ENCODE results near the gene SHROOM1. TPM values are rescaled to one million over a fixed set of nuclear protein-coding genes. Genes with fewer than 3 reads are reported as not detected.
"Not testable (repeated sequence)": the region's sequence is repeated elsewhere in the genome, so short reads cannot be mapped to it uniquely, and the experiment has no call there.

Gene SHROOM1
- total RNA-seq, 2 donors from 2014 or later: 5.2 to 6.8 TPM

GRCh38 chr5:132813599-132814502, 16.6 kb downstream of the SHROOM1 start:
- intact Hi-C loops (cut with DNase I): no loop called here
- DNase-seq (ENCODE audit: low spot score): no peak

- intact Hi-C loops (cut with DNase I): no loop called here
- no peak for DNase-seq (ENCODE audit: low spot score)
Observed at GRCh38 chr5:132812781-132813598, 17.5 kb downstream of the SHROOM1 start, which contains the start of gene SOWAHA. SOWAHA (plus strand) TSS chr5:132813302; CDS start chr5:132813622, 320 bp downstream.

- intact Hi-C loops (cut with DNase I): no loop called here
- no peak for DNase-seq (ENCODE audit: low spot score)
Observed at GRCh38 chr5:132812123-132812765, 18.2 kb downstream of the SHROOM1 start.

- DNase-seq (ENCODE audit: low spot score): no peak
- intact Hi-C loops (cut with DNase I): no loop called here
Observed at GRCh38 chr5:132810605-132811004, 19.8 kb downstream of the SHROOM1 start.

- intact Hi-C loops (cut with DNase I): no loop called here
Observed at GRCh38 chr5:132808866-132809265, 21.6 kb downstream of the SHROOM1 start.

GRCh38 chr5:132808448-132808847, 22.0 kb downstream of the SHROOM1 start:
- DNase-seq (ENCODE audit: low spot score): no peak
- intact Hi-C loops (cut with DNase I): no loop called here

More at GRCh38 chr5:132808866-132809265, 21.6 kb downstream of the SHROOM1 start:
- no peak for DNase-seq (ENCODE audit: low spot score)

- intact Hi-C loops (cut with DNase I): no loop called here
- no peak for DNase-seq (ENCODE audit: low spot score)
Observed at GRCh38 chr5:132807163-132807838, 23.1 kb downstream of the SHROOM1 start.

GRCh38 chr5:132806804-132807162, 23.7 kb downstream of the SHROOM1 start:
- DNase-seq (ENCODE audit: low spot score); intact Hi-C loops (cut with DNase I): not testable (repeated sequence)

- DNase-seq (ENCODE audit: low spot score); intact Hi-C loops (cut with DNase I): not testable (repeated sequence)
Observed at GRCh38 chr5:132805872-132806271, 24.6 kb downstream of the SHROOM1 start.

- intact Hi-C loops (cut with DNase I); DNase-seq (ENCODE audit: low spot score): not testable (repeated sequence)
Observed at GRCh38 chr5:132804219-132804618, 26.2 kb downstream of the SHROOM1 start.

GRCh38 chr5:132802685-132803066, 27.8 kb downstream of the SHROOM1 start:
- DNase-seq (ENCODE audit: low spot score); intact Hi-C loops (cut with DNase I): not testable (repeated sequence)

- intact Hi-C loops (cut with DNase I): no loop called here
- no peak for DNase-seq (ENCODE audit: low spot score)
Observed at GRCh38 chr5:132802044-132802684, 28.3 kb downstream of the SHROOM1 start.

- intact Hi-C loops (cut with DNase I): no loop called here
- no peak for DNase-seq (ENCODE audit: low spot score)
Observed at GRCh38 chr5:132800545-132800944, 29.9 kb downstream of the SHROOM1 start.

GRCh38 chr5:132799392-132799791, 31.1 kb downstream of the SHROOM1 start:
- no peak for DNase-seq (ENCODE audit: low spot score)
- intact Hi-C loops (cut with DNase I): no loop called here

- no peak for DNase-seq (ENCODE audit: low spot score)
- intact Hi-C loops (cut with DNase I): no loop called here
Observed at GRCh38 chr5:132797651-132798050, 32.8 kb downstream of the SHROOM1 start.

GRCh38 chr5:132791026-132791425, 39.4 kb downstream of the SHROOM1 start:
- intact Hi-C loops (cut with DNase I): no loop called here
- DNase-seq (ENCODE audit: low spot score): no peak

- intact Hi-C loops (cut with DNase I): no loop called here
- no peak for DNase-seq (ENCODE audit: low spot score)
Observed at GRCh38 chr5:132790201-132790865, 40.1 kb downstream of the SHROOM1 start.
